NAMALWA (cell line): Measurements from ENCODE around the gene DNER.

Experiments used
- DNase-seq: peaks from one replicate; pipeline ENCODE4 v3.0.0-alpha.2; 2015; ENCODE audit warnings: low spot score

DNER gene

GRCh38 chr2:229490167-229490566, 224.2 kb downstream of the DNER start:
- no peak for DNase-seq

GRCh38 chr2:229489016-229489415, 225.3 kb downstream of the DNER start:
- DNase-seq = no peak

- DNase-seq = no peak
These were observed 226.1 kb downstream of the DNER start for GRCh38 chr2:229488232-229488631.

- no peak for DNase-seq
These were observed 227.7 kb downstream of the DNER start for GRCh38 chr2:229486673-229487072.

- no peak for DNase-seq
These were observed 228.5 kb downstream of the DNER start for GRCh38 chr2:229485857-229486256.

GRCh38 chr2:229477269-229477755, 237.0 kb downstream of the DNER start:
- no peak for DNase-seq

GRCh38 chr2:229475778-229476177, 238.6 kb downstream of the DNER start:
- DNase-seq = no peak

- DNase-seq = no peak
These were observed 240.2 kb downstream of the DNER start for GRCh38 chr2:229474125-229474524.

- DNase-seq = no peak
These were observed 243.6 kb downstream of the DNER start for GRCh38 chr2:229470781-229471180.

- no peak for DNase-seq
These were observed 246.6 kb downstream of the DNER start for GRCh38 chr2:229467783-229468182.

GRCh38 chr2:229463841-229464346, 250.5 kb downstream of the DNER start:
- DNase-seq = no peak

- no peak for DNase-seq
These were observed 252.2 kb downstream of the DNER start for GRCh38 chr2:229462112-229462511.

GRCh38 chr2:229456091-229456490, 258.3 kb downstream of the DNER start:
- no peak for DNase-seq

- DNase-seq = no peak
These were observed 259.3 kb downstream of the DNER start for GRCh38 chr2:229454934-229455631.

GRCh38 chr2:229453230-229453629, 261.1 kb downstream of the DNER start:
- DNase-seq = no peak

- no peak for DNase-seq
These were observed 262.5 kb downstream of the DNER start for GRCh38 chr2:229451852-229452251.

GRCh38 chr2:229447227-229447626, 267.1 kb downstream of the DNER start:
- no peak for DNase-seq

GRCh38 chr2:229446350-229446749, 268.0 kb downstream of the DNER start:
- DNase-seq = no peak

- DNase-seq = no peak
These were observed 268.7 kb downstream of the DNER start for GRCh38 chr2:229445501-229446211.

GRCh38 chr2:229445019-229445418, 269.3 kb downstream of the DNER start:
- DNase-seq = no peak

GRCh38 chr2:229443546-229444268, 270.6 kb downstream of the DNER start:
- no peak for DNase-seq

- DNase-seq = no peak
These were observed 271.2 kb downstream of the DNER start for GRCh38 chr2:229443141-229443540.
